HG03460 (cell line): ENCODE measurements around the gene ADAMTSL3.

ENCODE experiments used
- ATAC-seq: cut with Tn5 transposase; IDR thresholded peaks from one replicate; pipeline ENCODE4 v1.9.1; 2021; ENCODE audit not compliant: unreplicated experiment

The ADAMTSL3 gene

DNA sequence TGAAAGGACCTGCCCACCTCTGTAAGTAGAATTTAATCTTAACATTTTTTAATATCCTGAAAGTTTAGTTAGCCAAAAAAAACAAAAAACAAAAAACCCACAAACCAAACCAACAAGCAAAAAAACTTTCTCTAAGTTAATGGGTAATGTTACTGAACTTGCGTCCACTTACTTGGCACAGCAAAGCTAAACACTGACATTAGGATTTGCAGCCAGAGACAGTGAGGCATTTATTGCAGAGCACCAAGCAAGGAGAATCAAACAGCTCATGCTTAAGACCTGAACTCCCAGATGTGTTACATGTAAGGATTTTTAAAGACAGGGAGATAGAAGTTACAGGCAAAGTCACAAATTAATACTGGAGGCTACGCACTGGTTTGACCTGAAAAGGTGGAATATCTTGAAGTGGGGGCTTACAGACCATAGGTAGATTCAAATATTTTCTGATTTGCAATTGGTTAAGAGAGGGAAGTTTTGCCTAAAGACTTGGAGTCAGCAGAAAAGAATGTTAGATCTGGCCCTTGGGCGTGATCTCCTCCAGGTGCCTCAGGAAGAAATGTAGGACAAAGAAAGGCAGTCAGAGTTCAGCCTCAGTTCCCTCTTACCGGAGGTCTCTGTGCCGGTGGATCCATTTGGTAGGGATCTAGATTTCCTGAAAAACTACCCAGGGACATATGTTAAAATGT is 205.0 kb downstream of the ADAMTSL3 start:
- no peak for ATAC-seq

DNA sequence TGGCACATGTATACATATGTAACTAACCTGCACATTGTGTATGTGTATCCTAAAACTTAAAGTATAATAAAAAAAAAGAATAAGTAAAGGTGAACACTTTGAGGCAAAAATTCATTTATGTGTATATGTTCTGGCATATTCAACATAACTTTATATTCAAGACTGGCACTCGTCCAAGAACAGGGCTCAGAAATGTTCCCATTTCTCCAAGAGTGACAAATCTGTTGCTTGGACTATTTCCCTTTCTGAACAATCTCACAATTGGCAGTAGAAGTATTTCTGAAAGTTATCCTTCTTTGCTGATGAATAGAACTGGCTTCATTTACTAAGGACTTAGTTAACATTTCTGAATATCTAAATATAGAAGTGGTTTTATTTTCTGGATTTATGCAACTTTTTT is 212.8 kb downstream of the ADAMTSL3 start:
- ATAC-seq, result no peak

DNA sequence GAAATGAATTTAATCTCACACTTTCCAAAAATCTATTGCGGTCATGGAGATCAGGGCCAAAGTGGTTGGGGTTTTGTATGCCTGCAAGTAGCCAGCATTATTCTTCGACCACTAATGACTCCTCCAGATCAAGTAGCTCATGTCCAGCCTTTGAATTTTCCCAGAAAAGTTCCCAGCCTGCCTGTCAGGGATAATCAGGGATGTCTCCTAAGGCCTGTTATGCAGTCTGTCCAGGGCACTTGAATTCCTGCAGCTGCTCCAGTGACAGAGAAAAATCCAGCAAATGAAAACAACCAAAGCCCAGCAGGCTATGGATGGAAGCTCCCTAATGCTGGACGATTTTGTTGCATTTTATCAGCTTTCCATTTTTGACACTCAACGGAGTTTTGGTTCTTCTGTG is 215.4 kb downstream of the ADAMTSL3 start:
- ATAC-seq, result no peak

DNA sequence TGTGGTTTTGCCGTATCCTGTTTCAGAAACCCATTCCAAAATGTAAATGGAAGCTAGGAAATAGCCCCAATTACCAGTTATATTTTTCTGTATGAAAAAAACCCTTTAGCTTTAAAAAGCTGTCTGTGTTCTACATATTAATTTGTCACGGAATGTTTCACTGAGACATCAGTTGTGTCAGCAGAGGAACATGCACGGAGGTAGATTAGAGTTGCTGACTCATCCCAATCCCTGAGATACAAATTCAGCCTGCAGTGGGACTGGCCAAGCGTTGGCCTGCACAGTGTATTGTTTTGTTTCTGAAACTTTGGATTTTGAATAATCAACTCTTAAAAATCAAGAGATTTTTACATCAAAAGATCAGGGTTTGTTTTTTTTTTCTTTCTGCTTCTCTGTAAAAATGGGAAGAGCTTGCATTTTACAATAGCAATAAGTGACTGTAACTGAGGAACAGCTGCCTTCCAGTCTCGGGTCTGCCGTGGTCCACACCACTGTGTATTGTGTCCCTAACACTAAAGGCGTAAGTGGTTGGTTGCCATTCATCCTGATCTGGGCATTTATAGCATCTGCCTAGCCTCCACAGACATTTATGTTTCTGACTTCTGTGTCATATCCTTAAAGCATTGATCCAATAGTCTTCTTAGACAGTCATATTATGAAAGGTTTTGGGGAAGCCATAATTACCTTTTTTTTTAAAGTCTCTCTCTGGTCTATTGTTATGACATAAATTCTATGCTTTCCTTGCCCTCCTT is 218.1 kb downstream of the ADAMTSL3 start:
- ATAC-seq, result no peak

DNA sequence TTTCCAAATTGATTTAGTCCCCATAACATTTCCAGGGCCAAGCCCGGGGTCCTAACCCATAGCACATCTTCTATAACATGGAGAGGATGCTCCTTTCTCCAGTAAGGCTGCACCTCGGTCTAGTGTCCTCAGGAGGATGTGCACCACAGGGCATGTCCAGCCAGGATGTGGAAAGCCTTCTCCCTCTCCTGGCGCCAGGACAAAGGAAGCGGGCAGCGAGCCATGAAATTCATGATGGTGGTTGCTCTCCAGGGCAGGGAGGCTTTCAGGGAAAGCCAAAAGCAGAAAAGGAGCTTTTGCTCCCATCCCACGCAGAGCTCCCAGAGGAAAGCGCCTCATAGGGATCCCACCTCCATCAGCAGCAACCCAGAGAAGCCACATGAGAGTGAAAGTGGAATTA is 220.0 kb downstream of the ADAMTSL3 start:
- no peak for ATAC-seq

DNA sequence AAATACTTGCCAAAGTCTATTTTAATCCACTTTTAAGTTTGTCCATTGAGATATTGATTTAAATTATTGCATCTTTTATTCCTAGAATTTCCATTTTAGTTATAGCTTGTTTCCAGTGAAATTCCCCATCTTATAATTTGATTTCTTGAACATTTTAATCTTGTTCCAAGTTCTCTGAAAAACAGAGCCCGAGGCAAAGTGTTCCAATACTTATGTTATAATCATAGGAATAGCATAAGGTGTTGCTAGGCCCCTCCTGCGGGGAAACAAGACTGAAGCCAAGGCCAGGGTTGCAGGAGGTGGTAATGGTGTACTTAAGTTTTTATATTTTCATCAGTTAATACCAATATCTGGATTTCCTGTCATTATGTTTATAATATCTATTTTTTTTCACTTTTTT is 226.6 kb downstream of the ADAMTSL3 start:
- ATAC-seq, result no peak

DNA sequence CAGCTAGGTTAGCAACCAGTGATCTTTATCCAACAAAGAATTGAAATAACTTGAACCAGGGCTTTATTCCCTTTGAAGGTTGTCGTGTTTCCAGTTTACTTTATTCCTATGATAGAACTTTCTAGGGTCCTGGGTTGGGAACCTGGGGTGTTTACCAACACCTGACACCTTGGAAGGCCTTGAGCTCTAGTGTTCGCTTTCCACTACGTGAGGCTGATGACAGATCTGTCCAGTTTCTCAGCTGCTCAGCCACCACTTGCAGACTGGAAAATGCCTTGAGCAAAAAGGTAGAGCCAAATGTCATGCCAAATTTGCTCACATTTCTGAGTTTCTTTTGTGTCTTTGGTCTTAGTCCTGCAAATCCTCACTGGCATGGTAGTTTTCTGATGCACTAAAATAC is 227.2 kb downstream of the ADAMTSL3 start:
- no peak for ATAC-seq

DNA sequence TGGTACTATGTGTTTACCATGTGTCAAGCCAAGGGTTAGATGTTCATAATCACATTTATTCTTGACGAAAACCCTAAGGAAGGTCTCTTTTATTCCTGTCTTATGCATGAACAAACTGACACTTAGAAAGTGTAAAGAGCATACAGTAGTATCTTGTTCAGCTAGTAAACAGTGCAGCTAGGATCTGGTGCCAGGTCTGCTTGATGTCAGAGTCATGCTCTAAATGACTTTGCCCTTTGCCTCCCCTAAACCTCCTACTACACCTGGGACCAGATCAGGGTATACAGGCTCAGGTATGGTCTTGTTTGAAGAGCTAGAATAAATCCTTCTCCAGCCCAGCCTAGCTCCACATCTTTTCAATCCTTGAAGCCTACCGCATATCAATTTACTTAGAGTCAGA is 232.4 kb downstream of the ADAMTSL3 start:
- ATAC-seq, result no peak

DNA sequence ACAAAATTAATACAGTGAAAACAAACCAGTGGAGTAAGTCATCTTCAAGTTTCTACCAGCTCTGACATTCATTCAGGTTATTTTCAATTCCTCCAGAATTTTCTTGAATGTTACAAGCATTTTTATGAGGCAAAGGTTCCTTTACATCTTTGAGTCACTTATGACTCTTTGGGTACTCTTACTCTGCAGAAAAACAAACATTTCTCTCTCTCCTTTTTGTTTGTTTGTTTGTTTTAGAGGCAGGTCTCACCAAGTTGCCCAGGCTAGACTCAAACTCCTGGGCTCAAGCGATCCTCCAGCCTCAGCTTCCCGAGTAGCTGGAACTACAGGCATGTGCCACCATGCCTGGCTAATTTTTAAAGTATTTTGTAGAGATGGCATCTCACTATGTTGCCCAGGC is 233.5 kb downstream of the ADAMTSL3 start:
- no peak for ATAC-seq

DNA sequence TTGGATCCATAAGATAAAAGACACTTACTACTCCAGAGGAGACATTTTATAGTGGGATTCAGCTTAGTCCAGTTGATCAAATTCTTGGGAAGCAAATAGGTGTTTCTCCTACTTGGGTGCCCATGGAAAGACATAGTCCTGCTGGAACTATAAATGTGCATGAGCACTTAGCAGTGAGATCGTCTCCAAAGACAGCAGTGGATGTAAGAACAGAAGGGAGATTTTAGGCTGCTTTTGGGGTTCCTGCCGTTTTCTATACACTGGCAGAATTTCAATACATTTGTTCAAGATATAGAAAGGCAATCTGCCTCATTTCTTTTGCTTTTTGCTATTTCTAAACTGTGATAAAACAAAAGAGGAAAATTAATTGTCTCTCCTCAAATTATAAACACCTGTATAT is 234.0 kb downstream of the ADAMTSL3 start:
- no peak for ATAC-seq

DNA sequence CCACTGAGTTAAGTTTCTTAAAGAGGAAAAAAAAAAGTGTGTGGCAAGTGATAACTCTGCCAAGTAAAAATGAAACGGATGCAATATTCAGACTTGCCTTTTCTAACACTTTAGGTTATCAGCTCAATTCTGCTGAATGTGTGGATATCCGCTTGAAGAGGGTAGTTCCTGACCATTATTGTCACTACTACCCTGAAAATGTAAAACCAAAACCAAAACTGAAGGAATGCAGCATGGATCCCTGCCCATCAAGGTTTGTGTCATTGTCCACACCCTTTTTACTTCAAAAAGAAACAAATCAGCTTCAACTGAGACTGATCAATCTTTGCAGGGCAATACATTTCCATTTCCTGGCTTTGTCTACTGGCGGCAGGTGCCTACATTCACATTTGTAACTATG is 236.1 kb downstream of the ADAMTSL3 start:
- no peak for ATAC-seq

DNA sequence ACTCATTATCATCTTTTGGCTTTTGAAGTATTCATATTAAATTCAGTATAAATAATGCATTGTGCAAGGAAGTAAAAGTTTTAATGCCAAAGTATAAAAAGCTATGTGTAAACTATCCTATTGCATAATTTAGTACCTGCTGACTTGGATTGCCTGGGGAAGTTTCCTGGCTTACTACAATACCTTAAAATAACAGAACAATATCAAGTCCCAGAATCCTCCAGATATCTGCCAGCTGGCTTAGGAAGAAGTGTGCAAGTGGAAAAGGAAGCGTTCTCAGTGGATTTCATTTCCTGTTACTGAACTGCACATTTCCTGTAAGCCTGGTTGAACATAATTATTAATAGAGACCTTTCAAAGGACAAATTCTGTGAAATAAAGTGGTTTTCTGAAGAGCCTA is 236.7 kb downstream of the ADAMTSL3 start:
- no peak for ATAC-seq

DNA sequence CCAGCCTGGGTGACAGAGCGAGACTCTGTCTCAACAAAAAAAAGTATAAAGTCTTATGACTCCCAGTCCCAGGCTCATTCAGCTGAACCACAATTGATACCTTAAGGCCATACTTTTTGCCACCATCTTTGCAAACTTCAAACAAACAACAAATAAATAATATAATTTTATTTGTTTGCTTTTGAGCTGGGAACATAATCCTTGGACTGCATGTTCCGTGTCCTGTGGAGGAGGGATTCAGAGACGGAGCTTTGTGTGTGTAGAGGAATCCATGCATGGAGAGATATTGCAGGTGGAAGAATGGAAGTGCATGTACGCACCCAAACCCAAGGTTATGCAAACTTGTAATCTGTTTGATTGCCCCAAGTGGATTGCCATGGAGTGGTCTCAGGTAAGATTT is 238.6 kb downstream of the ADAMTSL3 start:
- no peak for ATAC-seq

DNA sequence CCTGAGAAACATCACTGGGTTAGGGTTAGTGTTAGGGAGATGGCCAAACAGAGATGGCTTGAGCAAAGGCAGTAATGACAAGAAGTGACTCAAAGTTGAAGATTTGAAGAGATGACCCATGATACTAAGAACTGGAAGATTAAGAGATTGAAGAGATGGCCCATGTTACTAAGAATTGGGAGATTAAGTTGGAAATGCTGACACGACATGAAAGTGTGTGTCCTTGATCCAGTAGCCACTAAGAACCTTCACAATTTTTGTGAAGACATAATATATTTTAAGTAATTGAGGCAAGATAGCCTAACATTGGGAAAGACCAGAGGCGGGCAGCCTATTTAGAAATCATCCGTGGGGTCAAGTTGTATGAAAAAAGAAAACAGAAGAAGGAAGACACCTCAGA is 239.4 kb downstream of the ADAMTSL3 start:
- ATAC-seq, result no peak

DNA sequence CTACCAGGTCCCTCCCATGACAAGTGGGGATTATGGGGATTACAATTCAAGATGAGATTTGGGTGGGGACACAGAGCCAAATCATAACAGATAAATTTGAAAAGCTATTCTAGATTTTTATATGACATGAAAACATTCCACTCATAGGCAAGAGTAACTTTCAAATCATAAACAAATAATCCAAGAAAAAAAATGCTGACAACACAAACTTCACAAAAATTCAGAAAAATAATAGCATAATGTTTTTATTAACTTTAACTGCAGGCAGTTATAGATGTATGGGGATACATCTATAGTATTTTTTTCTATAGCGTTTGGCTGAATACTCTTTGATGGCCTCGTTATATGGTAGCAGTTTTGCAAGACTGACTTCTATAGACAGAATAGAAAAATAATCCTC is 243.1 kb downstream of the ADAMTSL3 start:
- no peak for ATAC-seq

DNA sequence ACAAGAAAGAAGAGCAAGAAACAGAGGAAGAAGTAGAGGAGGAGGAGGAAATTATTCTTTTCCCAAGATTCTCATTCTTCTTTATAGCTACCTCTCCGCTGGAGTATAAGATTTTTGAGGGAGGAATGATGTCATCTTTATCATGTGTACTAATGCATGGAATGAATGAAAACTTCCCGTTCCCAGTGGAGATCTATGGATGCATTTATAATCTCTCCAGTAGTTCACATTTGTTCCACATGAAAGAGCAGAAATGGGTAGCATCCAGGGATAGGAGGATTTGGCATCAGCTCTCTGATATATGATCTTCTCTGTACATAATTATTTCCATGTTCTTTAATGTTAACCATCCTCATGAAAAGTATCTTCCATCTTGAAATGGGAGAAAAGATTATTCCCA is 244.4 kb downstream of the ADAMTSL3 start:
- no peak for ATAC-seq

DNA sequence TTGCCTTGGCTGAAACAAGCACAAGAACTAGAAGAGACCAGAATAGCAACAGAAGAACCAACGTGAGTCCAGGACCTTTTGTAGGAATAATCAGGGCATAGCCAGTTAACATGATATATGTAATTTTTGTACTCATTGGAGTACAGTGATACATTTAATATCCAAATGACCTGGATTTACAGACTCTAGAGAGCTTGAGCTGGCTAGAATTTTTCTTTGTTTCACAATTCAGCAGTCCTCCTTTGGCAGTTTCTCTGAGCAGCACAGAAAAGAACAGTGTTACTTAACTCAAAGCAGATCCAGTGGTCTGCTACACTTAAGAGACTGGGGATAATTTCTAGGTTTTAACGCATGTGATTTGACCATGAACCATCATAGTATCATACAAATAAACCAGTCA is 245.7 kb downstream of the ADAMTSL3 start:
- no peak for ATAC-seq

DNA sequence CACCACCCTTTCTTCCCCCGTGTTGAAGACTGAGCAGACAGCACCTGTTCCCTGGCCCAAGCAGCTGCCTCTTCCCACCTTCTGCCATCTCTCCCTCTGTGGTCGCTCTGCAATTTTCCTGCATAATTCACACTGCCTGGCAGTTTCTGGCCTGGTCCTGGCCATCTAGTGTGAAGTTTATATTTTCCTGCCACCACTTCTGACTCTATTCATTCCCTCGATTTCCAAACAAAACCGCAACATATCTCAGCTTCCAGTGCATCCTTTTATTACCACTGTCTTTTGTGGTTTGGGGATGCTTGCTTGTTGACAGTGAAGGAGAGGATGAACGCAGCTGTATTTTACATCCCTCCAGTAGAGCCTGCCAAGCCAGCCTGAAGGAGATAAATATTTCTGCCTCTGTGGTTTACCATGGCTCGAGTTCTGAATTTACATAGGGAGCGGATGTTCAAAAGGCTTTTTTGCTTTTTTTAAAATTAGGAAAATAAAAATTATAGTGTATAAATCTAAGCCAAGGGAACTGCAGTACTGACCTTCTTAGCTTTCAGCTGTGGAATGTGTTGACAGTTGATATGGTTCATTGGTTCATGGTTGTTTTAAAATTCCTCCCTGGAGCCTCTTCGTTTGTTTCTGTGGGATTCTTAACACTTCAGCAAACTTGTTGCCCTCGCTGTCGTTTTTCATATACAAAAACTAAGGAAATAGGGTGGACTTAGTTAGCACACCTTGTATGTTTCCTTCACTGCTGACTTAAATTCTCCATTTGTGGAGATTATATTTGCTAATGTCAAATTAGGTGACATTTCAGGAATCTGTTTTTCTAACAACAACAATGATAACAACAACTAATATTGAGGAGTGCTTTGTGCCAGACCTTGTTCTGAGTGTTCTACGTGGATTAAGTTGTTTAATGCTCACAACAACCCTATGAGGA is 250.5 kb downstream of the ADAMTSL3 start:
- ATAC-seq, result no peak

DNA sequence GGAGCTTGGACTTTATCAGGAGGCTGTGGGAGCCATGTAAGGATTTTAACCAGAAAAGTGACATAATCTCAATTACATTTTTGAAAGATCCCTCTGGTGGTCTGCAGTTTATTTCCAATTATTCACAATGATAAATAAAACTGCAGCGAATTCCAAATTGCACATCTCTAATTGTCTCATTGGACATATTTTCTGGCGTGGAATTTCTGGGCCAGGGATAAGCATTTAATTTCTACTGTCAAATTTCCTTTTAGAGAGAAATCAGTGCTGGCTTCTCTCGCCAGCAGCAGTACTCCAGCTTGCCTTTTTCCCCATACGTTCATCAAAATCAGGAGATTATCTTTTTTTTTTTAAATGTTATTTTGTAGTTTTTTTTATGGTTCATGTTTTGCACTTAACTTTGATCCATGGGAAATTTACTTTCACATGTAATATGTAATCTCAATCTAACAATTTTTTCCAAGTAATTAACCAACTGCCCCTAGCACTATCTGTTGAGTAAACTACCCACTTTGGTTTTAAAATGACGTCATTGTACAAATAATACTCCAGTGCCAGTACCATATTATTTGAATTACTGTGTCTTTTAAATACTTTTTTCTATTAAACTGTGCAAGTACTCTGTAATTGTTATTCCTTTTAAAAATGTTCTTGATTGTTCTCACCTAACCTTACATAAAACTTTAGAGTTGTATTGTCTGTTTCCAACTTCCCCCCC is 251.8 kb downstream of the ADAMTSL3 start:
- no peak for ATAC-seq

DNA sequence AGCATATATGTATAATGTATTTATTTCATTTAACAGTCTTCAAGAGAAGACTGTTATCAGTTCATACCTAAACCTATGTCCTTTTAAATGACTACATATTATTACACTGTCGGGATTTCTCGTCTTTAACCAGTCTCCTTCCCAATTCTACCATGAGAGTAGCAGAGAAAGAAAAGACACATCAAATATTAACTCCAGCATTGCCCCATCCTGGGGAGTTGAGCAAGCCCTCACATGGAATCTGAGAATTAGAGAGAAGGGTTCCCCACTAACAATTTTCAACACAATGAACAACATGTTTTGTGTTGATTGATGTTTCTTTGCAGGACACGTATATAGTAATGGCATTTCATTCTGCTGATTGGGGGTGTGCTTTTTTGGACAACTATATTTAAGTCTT is 257.4 kb downstream of the ADAMTSL3 start:
- ATAC-seq, result no peak

DNA sequence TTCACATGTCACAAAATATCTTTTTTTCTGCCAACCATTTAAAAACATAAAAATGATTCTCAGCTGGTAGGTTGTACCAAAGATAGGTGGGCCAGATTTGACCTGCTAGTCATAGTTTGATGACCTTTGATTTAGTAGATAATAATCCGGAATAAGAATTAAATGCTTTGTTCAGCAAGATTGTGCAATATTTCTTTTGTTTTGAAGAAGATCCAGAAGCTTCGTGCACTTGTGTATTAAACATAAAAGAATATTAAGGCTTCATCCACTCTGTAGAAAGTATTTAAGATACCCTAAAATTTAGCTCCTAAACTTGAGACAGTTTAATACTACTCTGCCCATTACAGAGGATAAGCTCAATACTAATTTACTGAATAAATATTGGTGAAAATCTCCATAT is 258.4 kb downstream of the ADAMTSL3 start:
- ATAC-seq, result no peak
